Heart left ventricle (tissue), 13 donors: ENCODE results near the gene MAP3K21.

Source experiments
- POLR2A ChIP-seq, 2 donors: fragments of 450-650 bp; IDR thresholded peaks; one replicate each; pipeline ENCODE4 v1.6.1; 2017; ENCODE audit warnings: antibody characterized with exemption in 2 of 2, mild to moderate bottlenecking in 2 of 2, moderate library complexity in 2 of 2
- TF ChIP-seq, protein P1 (sequence below), 12 donors: fragments of 200-600 bp; sonication (generic) in 4 of 12; IDR thresholded peaks; one replicate each; pipeline versions ENCODE4 v1.5.0 to v1.8.0; 2018 to 2022; ENCODE audit warnings: antibody characterized with exemption in 12 of 12, mild to moderate bottlenecking in 5 of 12
- donor health status: ischemic (EF 13 %, LVEDD 7.1; RV severe dilation, severe dysfunction).
- donor health status: DM: no; HTN: yes; CAD: no.
- donor health status: DM: no; HTN: no; CAD: no.
- donor health status: ischemic (EF 25% LVEDD 6.9; RV normal size, moderate dysfunction).
- donor health status: ischemic (EF 25% LVEDD 5.7; RV mildly dilated, moderate dysfunction).
- donor health status: ischemic (EF 35%, LVEDD 5.7; RV mildly dilated, moderate dysfunction).
- donor health status: nonischemic (EF 11% LVEDD 7.7; RV severe dilation, severe dysfunction).
- donor health status: DM: yes; HTN: yes; CAD: no.
- donor health status: PGD.
- donor health status: ischemic (EF 29% LVEDD 5.4; RV normal size, mild dysfunction).
- donor health status: nonischemic (EF 23%, LVEDD 6.1; RV moderate dilation, normal function).

DNA sequence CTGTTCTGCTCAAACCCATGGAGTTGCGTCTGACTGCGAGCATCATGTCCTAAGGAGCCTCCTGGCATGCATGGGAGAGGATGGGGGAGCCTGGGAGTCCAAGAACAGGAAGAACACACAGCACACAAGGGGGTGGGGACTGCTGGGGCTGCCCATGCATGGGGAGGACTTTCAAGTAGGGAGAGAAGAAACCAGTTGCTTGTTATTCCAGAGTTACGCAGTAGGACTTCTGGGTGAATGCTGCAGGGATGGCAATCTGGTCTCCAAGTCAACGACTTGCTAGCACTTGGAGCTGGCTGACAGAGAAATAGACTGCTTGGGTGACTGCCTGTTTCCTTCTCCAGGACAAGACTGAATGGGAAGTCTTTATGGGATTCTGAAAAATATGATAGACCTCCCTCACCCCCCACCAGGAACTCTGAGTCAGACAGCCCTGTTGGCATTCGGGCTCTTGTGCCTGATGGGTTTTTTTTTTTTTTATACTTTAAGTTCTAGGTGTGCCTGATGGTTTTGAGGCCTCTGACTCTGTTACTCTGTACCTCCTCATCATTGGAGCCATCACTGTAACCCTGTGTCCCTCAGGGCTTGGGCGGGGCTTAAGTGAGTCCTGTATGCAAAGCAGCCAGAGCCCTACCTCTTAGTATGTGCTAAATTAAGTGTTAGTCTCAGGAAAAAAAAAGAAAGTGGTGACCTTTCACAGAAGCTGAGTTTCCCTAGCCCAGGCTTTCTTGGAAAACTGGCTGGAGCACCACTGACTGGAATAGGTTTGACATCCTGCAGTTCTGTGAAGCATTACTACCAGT is 30.3 kb downstream of the MAP3K21 start:
- TF ChIP-seq, protein P1, sequence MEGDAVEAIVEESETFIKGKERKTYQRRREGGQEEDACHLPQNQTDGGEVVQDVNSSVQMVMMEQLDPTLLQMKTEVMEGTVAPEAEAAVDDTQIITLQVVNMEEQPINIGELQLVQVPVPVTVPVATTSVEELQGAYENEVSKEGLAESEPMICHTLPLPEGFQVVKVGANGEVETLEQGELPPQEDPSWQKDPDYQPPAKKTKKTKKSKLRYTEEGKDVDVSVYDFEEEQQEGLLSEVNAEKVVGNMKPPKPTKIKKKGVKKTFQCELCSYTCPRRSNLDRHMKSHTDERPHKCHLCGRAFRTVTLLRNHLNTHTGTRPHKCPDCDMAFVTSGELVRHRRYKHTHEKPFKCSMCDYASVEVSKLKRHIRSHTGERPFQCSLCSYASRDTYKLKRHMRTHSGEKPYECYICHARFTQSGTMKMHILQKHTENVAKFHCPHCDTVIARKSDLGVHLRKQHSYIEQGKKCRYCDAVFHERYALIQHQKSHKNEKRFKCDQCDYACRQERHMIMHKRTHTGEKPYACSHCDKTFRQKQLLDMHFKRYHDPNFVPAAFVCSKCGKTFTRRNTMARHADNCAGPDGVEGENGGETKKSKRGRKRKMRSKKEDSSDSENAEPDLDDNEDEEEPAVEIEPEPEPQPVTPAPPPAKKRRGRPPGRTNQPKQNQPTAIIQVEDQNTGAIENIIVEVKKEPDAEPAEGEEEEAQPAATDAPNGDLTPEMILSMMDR (IDR thresholded peaks at IDR 0.05), result no peak
- TF ChIP-seq POLR2A (IDR thresholded peaks at IDR 0.05), result no peak
